Midbrain (tissue), 1 donor: Measurements from ENCODE around the gene DENND2A.
"Not testable (repeated sequence)": the region's sequence is repeated elsewhere in the genome, so short reads cannot be mapped to it uniquely, and the experiment has no call there.

Source experiments
- DNase-seq: peaks from one replicate; lab custom pipeline; 2025; lab: John Stamatoyannopoulos, UW

DENND2A gene

DNA sequence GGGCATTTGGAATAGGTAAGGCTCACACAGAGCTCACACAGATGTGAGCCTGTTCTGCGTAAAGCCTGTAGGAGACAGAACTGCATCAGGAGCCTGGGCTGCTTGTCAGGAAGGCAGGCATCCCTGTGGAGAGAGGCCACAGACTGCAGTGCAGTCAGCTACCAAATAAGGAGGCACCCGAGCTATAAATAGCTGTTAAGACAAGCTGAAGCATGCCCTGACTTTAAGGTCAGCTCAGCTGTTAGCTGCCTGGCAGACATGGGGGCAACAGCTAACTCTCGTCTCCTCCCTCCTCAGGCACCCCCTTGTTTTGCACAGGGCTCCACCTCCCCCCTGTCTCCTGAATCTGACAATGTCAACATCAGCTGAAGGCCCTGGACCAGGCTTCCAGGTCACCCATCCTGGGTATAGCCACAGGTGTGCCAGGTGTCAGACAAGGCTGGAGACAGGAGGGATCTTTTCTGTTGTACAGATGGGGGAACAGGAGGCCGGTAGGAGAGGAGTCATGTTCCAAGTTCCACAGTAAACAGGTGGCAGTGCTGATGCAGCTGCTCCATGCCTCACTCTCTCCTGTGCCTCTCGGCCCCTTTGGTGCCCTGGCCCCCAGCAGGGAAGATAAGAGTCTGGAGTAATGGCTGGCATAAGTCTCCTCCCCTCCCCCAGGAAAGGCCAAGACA is 133.7 kb downstream of the DENND2A start:
- DNase-seq: no peak

DNA sequence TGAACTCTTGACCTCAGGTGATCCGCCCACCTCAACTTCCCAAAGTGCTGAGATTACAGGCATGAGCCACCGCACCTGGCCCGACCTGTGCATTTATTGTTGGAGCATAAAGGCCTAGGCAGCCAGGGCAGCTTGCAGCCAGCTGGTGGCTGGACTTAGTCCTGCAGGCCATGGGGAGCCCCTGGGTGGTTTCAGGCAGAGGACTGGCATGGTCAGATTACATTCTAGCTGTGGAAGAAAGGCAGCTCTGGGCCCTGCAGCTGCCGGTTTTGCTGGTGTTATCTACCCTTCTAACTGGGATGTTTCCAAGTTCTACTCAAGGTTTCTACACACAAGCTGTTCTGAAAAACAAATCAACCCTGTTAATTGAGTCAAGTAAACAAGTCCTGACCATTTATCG is 138.6 kb downstream of the DENND2A start:
- no peak for DNase-seq

DNA sequence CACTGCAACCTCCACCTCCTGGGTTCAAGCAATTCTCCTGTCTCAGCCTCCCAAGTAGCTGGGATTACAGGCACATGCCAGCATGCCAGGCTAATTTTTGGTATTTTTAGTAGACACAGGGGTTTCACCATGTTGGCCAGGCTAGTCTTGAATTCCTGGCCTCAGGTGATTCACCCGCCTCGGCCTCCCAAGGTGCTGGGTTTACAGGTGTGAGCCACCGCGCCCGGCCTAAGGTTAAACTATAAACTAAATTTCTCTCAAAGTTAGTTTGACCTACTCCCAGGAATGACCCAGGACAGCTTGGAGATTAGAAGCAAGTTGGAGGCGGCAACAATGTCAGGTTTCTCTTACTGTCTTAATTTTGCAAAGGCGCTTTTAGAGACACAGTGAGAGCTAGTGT is 142.8 kb downstream of the DENND2A start:
- DNase-seq: not testable (repeated sequence)

DNA sequence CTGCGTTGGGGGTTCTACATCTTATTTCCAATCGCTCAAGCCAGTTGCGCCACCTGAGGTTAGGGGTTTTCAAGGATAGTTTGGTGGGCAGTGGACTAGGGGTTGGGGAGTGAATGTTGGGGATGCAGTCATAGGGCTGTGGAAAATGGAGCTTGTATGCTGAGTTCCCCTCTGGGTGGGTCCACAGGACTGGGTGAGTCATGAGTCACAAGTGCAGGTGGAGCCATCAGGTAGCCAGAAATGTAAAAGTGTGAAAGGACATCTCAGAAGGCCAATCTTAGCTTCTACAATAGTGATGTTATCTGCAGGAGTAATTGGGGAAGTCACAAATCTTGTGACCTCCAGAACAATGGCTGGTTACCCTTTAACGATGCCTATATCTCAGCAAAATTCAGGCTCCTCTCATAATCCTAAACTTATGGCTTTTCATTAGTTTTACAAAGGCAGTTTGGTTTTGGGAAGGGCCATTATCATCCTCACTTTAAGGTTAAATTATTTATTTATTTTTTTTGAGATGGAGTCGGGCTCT is 143.3 kb downstream of the DENND2A start:
- DNase-seq: no peak

DNA sequence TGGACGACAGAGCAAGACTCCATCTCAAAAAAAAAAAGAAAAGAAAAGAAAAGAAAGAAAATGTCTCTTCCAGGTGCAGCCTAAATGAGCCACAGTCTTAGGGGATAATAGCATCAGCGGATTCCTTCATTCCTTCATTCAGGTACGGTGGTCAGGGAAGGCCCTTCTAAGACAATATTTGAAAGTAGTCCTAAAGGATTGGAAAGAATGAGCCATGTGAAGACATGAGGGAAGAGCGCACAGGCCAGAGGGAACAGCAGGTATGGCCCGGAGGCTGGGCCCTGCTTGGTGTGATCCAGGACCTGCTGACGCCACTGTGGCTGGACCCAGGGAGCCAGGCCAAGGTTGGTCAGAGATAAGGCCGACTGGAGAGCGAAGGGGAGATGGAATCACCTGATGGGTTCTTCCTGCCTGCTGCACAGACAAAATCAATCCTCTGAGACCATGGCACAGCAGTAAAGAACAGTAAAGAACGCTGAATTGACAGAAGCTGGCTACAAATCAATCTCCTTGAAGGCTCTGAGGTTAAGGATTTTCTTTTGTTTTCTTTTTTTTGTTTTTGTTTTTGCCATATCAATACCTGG is 145.0 kb downstream of the DENND2A start:
- DNase-seq: no peak

DNA sequence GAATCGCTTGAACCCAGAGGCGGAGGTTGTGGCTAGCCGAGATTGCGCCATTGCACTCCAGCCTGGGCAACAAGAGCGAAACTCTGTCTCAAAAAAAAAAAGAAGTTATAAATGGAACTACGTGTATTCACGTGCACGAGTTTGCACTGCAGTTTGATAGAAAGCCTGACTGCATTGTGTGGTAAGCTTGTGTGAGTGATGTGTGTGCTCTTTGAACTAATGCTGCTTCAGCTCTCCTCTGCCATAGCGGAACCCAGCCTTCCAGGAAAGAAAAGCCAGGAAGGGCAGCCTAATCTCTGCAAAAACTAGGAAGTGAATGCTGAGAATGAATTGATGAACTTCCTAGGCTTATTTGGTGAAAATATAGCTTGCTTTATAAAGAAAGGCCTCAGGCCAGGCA is 145.7 kb downstream of the DENND2A start:
- no peak for DNase-seq

DNA sequence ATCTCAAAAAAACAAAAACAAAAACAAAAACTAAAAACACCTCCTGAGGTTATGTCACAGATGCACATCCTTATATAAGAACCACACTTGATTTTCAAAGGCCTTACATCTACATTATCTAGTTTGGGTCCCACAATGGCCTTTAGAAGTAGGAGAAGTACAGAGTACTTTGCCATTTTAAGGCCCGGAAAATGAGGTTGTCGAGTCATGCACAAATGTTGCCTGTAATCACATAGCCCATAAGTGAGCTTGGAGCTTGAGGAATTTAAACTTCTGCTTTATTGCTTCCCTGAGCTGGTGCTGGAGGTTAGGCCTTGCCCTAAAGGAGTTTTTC is 151.6 kb downstream of the DENND2A start:
- no peak for DNase-seq

DNA sequence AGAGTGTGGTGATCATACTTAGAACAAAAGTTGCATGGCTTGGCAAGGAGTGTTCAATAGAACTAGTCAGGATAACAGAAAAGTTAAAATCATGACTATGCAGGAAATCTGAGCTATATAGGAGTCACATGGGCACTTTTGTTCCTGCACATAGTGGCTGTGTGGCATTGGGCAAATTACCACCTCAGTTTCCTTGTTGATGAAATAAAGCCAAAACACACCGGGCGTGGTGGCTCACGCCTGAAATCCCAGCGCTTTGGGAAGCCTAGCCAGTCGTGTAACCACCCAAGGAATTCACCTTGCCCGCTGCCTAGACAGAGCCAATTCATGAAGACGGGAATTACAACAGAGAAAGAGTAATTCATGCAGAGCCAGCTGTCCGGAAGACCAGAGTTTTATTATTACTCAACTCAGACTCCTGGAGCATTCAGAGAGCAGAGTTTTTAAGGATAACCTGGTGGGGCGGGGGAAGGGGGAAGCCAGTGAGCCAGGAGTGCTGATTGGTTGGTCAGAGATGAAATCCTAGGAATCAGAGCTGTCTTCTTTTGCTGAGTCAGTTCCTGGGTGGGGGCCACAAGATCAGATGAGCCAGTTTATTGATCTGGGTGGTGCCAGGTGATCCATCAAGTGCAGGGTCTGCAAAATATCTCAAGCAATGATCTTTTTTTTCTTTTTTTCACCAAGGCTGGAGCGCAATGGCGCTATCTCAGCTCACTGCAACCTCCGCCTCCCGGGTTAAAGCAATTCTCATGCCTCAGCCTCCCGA is 154.9 kb downstream of the DENND2A start:
- DNase-seq: no peak

DNA sequence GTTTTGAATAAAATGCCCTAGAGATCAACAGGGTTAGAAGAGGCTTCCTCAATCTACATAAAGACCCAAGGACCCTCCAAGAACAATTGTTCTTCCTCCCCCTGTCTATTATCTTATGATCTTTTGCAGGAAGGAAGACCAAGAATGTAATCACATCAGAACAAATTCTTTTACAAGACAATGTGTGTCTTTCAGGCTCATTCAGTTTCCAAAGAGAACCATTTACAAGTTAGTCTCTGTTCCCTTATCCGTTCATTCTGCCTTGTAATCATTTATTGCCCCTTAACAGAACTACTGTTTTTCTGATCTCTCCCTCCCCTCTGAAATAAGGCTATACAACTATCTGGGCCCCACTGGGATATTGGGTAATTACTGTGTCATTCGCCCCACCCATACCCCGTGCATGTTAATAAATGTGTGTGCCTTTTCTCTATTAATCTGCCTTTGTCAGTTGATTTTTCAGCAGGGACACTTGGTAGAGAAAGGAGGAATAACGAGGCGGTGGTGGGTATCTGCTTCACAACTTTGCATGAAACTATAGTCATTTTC is 155.6 kb downstream of the DENND2A start:
- DNase-seq: no peak

DNA sequence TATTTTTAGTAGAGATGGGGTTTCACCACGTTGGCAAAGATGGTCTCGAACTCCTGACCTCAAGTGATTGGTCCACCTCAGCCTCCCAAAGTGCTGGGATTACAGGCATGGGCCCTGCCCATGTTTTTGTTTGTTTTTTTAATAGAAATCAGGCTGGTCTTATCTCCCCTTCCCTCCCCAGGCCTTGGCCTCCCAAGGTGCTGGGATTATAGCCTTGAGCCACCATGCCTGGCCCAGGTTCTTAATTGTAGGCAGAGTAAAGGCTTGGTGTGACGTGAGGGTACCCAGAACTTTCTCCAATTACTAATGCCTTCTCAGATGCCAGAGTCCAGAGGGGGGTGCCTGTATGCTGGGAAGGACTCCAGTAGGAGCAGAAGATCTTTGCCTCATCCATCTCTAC is 156.1 kb downstream of the DENND2A start:
- DNase-seq: no peak

DNA sequence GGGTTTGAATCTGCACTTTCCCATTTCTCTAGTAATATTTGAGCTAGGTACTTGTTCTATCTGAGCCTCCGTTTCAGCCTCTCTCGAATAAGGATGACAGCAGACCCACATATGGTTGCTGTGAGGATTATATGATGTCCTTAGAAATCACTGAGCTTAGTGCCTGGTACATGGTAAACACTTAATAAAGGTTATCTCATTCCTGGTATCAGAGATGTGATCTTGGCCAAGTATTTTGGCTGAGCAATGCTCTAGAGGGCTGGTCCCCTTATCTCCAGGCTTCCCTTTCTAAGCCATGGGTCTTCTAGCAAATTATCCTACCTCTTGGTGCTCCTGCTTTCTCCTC is 160.9 kb downstream of the DENND2A start:
- no peak for DNase-seq

DNA sequence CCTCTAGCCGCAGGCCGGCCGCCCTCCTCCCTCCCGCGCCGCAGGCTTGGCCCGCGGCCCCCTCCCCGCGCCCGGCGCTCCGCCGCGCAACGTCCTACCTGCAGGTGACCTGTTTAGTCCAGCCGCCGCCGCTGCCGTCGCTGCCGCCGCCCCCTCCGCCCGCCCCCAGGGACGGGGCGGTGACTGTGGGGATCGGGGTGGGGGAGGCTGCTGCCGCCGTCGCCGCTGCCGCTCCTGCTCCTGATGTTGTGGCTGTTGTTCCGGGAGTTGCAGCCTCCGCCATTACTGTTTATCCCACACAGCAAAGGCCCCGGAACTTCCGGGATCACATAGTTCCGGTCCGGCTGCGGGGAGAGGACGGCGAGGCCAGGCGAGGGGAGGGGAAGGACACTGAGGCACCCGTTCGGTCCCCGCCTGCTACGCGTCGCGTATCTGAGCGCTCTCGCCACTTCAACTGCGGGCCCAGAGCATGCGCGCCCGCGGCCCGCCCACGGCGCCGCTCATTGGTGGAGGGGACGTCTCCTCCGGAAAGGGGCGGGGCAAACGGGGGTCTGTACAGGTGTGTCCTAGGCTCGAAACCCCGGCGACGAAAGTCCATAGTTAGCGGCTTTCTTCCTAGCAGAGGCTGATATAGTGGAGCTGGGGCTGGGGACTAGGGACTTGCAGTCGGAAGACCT is 161.4 kb downstream of the DENND2A start, which contains the start of gene MKRN1:
Gene MKRN1, minus strand, starts transcription at position 444 of the 677 bp plus-strand sequence. Its CDS starts 161 bp downstream, at position 283.
- peak; percentile 96 for DNase-seq

DNA sequence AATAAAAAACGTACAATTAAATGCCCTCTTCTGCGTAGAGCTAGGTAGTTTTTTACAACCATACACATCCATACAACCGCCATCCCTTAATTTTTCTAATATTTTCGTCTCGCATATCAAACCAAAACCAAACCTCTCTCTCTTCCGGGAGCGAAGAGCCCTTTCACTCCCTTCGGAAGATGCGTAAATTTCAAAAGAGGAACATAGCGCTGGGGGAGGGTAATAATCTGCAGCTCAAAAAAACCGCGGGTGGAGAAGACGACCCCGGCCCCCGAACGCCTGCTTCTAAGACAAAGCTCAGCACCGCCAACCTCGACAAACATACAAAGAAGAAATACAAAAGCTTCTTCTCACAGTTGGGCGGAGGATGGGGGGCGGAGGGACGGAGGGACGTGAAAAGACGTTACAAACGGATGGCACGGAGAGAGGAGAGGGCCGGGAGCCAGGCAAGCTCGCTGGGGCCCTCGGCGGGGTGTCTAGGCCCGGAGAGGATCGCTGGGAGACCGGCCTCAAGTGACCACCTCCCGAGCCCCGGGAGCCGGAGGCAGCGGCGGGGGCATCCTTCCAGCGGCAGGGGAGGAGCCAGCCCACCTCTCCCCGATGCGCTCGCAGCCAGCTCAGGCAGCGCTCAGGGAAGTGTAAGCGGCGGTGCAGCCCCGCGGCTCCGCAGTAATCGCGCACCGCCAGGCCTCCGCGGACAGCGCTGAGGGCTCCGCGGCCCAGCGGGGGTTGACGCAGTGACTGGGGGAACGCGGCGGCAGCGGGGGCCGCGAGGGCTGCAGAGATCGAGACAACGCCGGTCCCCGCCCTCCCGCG is 162.2 kb downstream of the DENND2A start:
- peak; percentile 28 for DNase-seq

DNA sequence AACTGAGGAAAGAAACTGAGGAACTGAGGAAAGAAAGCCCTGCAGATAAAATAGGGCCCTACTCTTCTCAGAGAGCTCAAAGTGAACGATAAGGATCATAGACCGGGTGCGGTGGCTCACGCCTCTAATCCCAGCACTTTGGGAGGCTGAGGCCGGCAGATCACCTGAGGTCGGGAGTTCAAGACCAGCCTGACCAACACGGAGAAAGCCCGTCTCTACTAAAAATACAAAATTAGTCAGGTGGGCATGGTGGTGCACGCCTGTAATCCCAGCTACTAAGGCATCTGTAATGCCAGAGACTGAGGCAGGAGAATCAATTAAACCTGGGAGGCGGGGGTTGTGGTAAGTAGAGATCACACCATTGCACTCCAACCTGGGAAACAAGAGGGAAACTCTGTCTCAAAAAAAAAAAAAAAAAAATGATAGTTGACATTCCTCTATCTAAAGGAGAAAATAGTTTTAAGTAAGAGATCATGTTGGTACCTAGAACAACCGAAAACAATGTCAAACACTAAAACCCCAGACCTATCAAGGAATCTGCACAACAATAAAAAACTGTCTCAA is 163.8 kb downstream of the DENND2A start:
- no peak for DNase-seq

DNA sequence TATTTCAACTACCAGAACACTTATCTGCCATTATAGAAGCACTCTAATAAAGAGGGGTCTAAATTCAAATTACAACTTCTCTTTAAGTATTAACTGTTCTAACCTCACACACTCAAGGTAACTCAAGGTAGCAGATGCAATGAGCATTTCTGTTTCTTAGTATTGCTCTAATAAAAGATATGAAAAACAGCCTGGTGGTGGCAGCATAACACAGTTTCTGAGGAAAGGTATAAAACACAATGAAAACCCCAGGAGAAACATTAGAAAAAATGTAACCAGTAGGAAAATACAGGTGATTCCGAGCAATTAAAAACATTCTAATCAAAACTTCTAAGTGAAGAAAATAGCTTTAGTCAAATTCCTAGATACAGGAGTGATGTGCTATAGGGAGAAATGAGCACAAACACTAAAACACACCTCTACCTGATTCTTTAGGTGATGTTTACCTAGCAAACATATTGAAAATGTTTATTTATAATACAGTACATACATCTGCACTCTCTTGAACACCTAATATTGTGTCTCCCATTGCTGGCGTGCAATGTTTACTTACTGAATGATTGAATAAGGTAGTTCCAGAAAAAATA is 164.8 kb downstream of the DENND2A start:
- peak; percentile 43 for DNase-seq
